Neural cell (in vitro differentiated cells): ENCODE results near the gene SLC6A19. TPM values are rescaled to one million over a fixed set of nuclear protein-coding genes. Genes with fewer than 3 reads are reported as not detected.

ENCODE experiments used
- H2AFZ ChIP-seq: fragments of 200-600, 300-800 bp; sonication (generic), shearing (Covaris generic); 2 replicates; pipeline ENCODE4 v1.6.0; 2014; ENCODE audit warnings: low read depth, mild to moderate bottlenecking, antibody characterized with exemption, low read length, moderate library complexity
- H3F3A ChIP-seq: fragments of 200-600 bp; shearing (Covaris generic); 2 replicates; pipeline ENCODE4 v1.6.1; 2016; ENCODE audit warnings: mild to moderate bottlenecking, moderate library complexity, mixed read lengths, antibody characterized with exemption, low read length; ENCODE audit not compliant: insufficient read depth, poor library complexity, severe bottlenecking
- H3K27ac ChIP-seq: fragments of 200-600, 300-800 bp; sonication (generic), shearing (Covaris generic); 2 replicates; pipeline ENCODE4 v1.5.1; 2014; ENCODE audit warnings: mild to moderate bottlenecking, low read length, moderate library complexity
- H3K27me3 ChIP-seq: fragments of 300-800, 200-600 bp; sonication (generic), shearing (Covaris generic); 2 replicates; pipeline ENCODE4 v1.6.0; 2014; ENCODE audit warnings: mild to moderate bottlenecking, low read depth, low read length, moderate library complexity; ENCODE audit not compliant: insufficient read depth
- H3K36me3 ChIP-seq: fragments of 300-800, 200-600 bp; sonication (generic), shearing (Covaris generic); 2 replicates; pipeline ENCODE4 v1.5.1; 2014; ENCODE audit warnings: mild to moderate bottlenecking, antibody characterized with exemption, low read length, moderate library complexity; ENCODE audit not compliant: insufficient read depth
- H3K4me2 ChIP-seq: fragments of 300-800, 200-600 bp; sonication (generic), shearing (Covaris generic); 2 replicates; pipeline ENCODE4 v1.6.0; 2014; ENCODE audit warnings: mild to moderate bottlenecking, low read length
- H3K4me3 ChIP-seq: fragments of 300-800, 200-600 bp; sonication (generic), shearing (Covaris generic); 2 replicates; pipeline ENCODE4 v1.5.1; 2014; ENCODE audit warnings: mild to moderate bottlenecking, low read length, moderate library complexity
- H3K79me2 ChIP-seq: fragments of 200-600 bp; shearing (Covaris generic); replicated peaks from 2 replicates; pipeline ENCODE4 v1.6.0; 2014; ENCODE audit warnings: mild to moderate bottlenecking, low read length, moderate library complexity; ENCODE audit not compliant: insufficient read depth
- H3K9ac ChIP-seq: fragments of 300-800, 200-600 bp; sonication (generic), shearing (Covaris generic); 2 replicates; pipeline ENCODE4 v1.6.1; 2016; ENCODE audit warnings: mild to moderate bottlenecking, low read length, mixed read lengths
- H3K9me2 ChIP-seq: fragments of 200-600 bp; shearing (Covaris generic); 2 replicates; pipeline ENCODE4 v1.6.1; 2016; ENCODE audit warnings: mild to moderate bottlenecking, low read length, mixed read lengths; ENCODE audit not compliant: insufficient read depth
- H3K9me3 ChIP-seq: fragments of 200-600, 300-800 bp; sonication (generic), shearing (Covaris generic); 2 replicates; pipeline ENCODE4 v1.6.1; 2016; ENCODE audit warnings: mild to moderate bottlenecking, mixed run types, low read length, moderate library complexity, mixed read lengths
- H4K20me1 ChIP-seq: fragments of 200-600 bp; shearing (Covaris generic); 2 replicates; pipeline ENCODE4 v1.6.1; 2016; ENCODE audit warnings: mild to moderate bottlenecking, mixed run types; ENCODE audit not compliant: insufficient read depth
- CTCF ChIP-seq: fragments of 450-650 bp; IDR thresholded peaks from 2 replicates; pipeline ENCODE4 v1.5.1; 2014; ENCODE audit warnings: antibody characterized with exemption, mild to moderate bottlenecking, moderate library complexity; ENCODE audit not compliant: poor library complexity, severe bottlenecking
- EP300 ChIP-seq: fragments of 450-650 bp; conservative IDR thresholded peaks from 2 replicates; pipeline ENCODE4 v1.6.1; 2014; ENCODE audit warnings: antibody characterized with exemption, mild to moderate bottlenecking, moderate library complexity; ENCODE audit not compliant: poor library complexity, severe bottlenecking
- EZH2 ChIP-seq: fragments of 200-600, 300-800 bp; shearing (Covaris generic), sonication (generic); IDR thresholded peaks from 2 replicates; pipeline ENCODE4 v1.6.1; 2014; ENCODE audit warnings: antibody characterized with exemption, low read length, borderline replicate concordance, mild to moderate bottlenecking; ENCODE audit not compliant: insufficient read depth, poor library complexity, severe bottlenecking
- MXI1 ChIP-seq: fragments of 450-650 bp; conservative IDR thresholded peaks from 2 replicates; pipeline ENCODE4 v1.6.1; 2014; ENCODE audit warnings: antibody characterized with exemption, mild to moderate bottlenecking; ENCODE audit not compliant: poor library complexity, severe bottlenecking
- POLR2AphosphoS5 ChIP-seq: IDR thresholded peaks from 2 replicates; pipeline ENCODE4 v1.6.1; 2012
- RAD21 ChIP-seq: fragments of 450-650 bp; conservative IDR thresholded peaks from 2 replicates; pipeline ENCODE4 v1.6.1; 2014; ENCODE audit warnings: antibody characterized with exemption, mild to moderate bottlenecking, moderate library complexity
- REST ChIP-seq: IDR thresholded peaks from 2 replicates; pipeline ENCODE4 v1.6.1; 2012; ENCODE audit warnings: borderline replicate concordance
- SMC3 ChIP-seq: fragments of 450-650 bp; conservative IDR thresholded peaks from 2 replicates; pipeline ENCODE4 v1.6.1; 2014; ENCODE audit warnings: antibody characterized with exemption, mild to moderate bottlenecking, moderate library complexity; ENCODE audit not compliant: poor library complexity
- TAF1 ChIP-seq: IDR thresholded peaks from 2 replicates; pipeline ENCODE4 v1.6.1; 2012; ENCODE audit warnings: low read depth
- polyA plus RNA-seq: library from polyadenylated mRNA; depleted of rRNA; stranded (reverse); fragments of >200 nt; gene quantifications from 2 replicates; pipeline ENCODE4 v1.2.3, GENCODE V29; 2014

SLC6A19 gene
- polyA plus RNA-seq, 1 donor from 2014 or later = not detected

GRCh38 chr5:1192971-1193590, 8.3 kb upstream of the SLC6A19 start:
- Histone ChIP-seq H3K9me2 (no peaks in the 10 kb centered on the region), H3K79me2 (no peaks in the 10 kb centered on the region), H3K27ac (no peak overlapping the region), H3K9ac (no peak overlapping the region), H3K4me2 (no peak overlapping the region), H3K9me3 (no peaks in the 10 kb centered on the region), H3K36me3 (no peaks in the 10 kb centered on the region), H3F3A (no peaks in the 10 kb centered on the region), H3K27me3 (no peaks in the 10 kb centered on the region), H2AFZ (no peak overlapping the region), H3K4me3 (no peak overlapping the region), H4K20me1 (no peaks in the 10 kb centered on the region)
- TF ChIP-seq MXI1 (no peak), REST (no peak), TAF1 (no peak), RAD21 (no peak), SMC3 (no peak), CTCF (no peak), EP300 (no peak), POLR2AphosphoS5 (no peak), EZH2 (no peak)

DNA sequence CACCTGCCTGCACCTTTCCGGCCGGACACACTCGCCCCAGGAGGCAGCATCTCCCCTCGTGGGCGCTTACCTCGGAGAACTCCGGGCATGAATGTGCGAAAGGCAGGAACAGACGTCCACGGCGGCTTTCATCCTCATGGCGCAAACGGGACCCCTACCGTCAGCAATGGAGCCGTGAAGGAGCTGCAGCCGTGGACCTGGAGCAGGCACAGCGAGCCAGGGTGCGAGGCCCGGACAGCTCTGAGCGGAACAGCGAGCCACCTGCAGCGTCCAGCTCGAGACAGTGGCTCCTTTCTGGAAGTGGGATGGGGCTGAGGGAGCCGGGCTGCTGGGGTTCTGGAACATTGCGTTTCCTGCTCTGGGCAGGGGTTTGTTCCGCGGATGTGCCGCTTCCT, 7.8 kb upstream of the SLC6A19 start:
- Histone ChIP-seq H3K27ac (no peak overlapping the region), H3K36me3 (no peaks in the 10 kb centered on the region), H3F3A (no peaks in the 10 kb centered on the region), H3K9ac (no peak overlapping the region), H3K4me3 (no peak overlapping the region), H3K9me3 (no peaks in the 10 kb centered on the region), H4K20me1 (no peaks in the 10 kb centered on the region), H3K9me2 (no peaks in the 10 kb centered on the region), H3K4me2 (no peak overlapping the region), H3K79me2 (no peaks in the 10 kb centered on the region), H2AFZ (no peak overlapping the region), H3K27me3 (no peaks in the 10 kb centered on the region)
- TF ChIP-seq TAF1 (no peak), REST (no peak), SMC3 (no peak), MXI1 (no peak), POLR2AphosphoS5 (no peak), CTCF (no peak), RAD21 (no peak), EP300 (no peak), EZH2 (no peak)
